BLaER1 treated with 17β-estradiol and CSF1 and Interleukin-3, amounts not matched to agents 10 nM and 100 nM (cell line): ENCODE measurements around the gene SMIM9.
A peak's percentile ranks its signal among the peaks of the same experiment; 100 is the strongest.

Experiments
- H3K27ac ChIP-seq, 11 experiments: shearing (Covaris generic); formaldehyde crosslinking; 2 replicates each; pipeline ENCODE4 v1.8.1; 2022
- H3K27me3 ChIP-seq, 11 experiments: shearing (Covaris generic); formaldehyde crosslinking; 2 replicates each; pipeline ENCODE4 v1.8.1; 2022
- H3K36me3 ChIP-seq, 11 experiments: shearing (Covaris generic); formaldehyde crosslinking; 2 replicates each; pipeline ENCODE4 v1.8.1; 2022
- H3K4me1 ChIP-seq, 10 experiments: shearing (Covaris generic); formaldehyde crosslinking; 2 replicates each; pipeline ENCODE4 v1.8.1; 2022
- H3K4me2 ChIP-seq, 11 experiments: shearing (Covaris generic); formaldehyde crosslinking; 2 replicates each; pipeline ENCODE4 v1.8.1; 2022
- H3K4me3 ChIP-seq, 10 experiments: shearing (Covaris generic); formaldehyde crosslinking; 2 replicates each; pipeline ENCODE4 v1.8.1; 2022
- H3K9ac ChIP-seq, 11 experiments: shearing (Covaris generic); formaldehyde crosslinking; 2 replicates each; pipeline ENCODE4 v1.8.1; 2022
- H3K9me3 ChIP-seq, 11 experiments: shearing (Covaris generic); formaldehyde crosslinking; replicated peaks in 1 of 11; 2 replicates each; pipeline ENCODE4 v1.8.1; 2022
- H4K20me1 ChIP-seq, 11 experiments: shearing (Covaris generic); formaldehyde crosslinking; 2 replicates each; pipeline ENCODE4 v1.8.1; 2022
- Cebpa-rat ChIP-seq, 11 experiments: shearing (Covaris generic); IDR thresholded peaks; 2 replicates each; pipeline ENCODE4 v1.8.1; 2022

SMIM9 gene

GRCh38 chrX:154797006-154797405, 37.5 kb downstream of the SMIM9 start:
- Histone ChIP-seq H3K27me3 (peaks cover 60 to 100% (median 92%) of the 10 kb centered on the region in 11 experiments), H3K9ac (peak overlapping the region in 2 of 11 experiments; percentile 41 to 49; a peak in 2 of 22 replicates), H3K4me1 (peaks cover 47 to 85% (median 57%) of the 10 kb centered on the region in 10 experiments), H3K4me3 (no peak overlapping the region; a peak in 1 of 20 replicates), H4K20me1 (peaks cover 0 to 8% (median 0%) of the 10 kb centered on the region in 11 experiments; a peak in 2 of 22 replicates), H3K27ac (peak overlapping the region in 8 of 11 experiments; percentile 19 to 88 (median 44); a peak in 11 of 22 replicates), H3K4me2 (peak overlapping the region; percentile 8 to 93 (median 80)), H3K9me3 (0 out of 22 replicates have a peak, but pooled peaks cover 0 to 7% (median 0%) of the 10 kb centered on the region in 11 experiments), H3K36me3 (peaks cover 0 to 10% (median 4%) of the 10 kb centered on the region in 11 experiments; a peak in 15 of 22 replicates)
- no peak for TF ChIP-seq Cebpa-rat (IDR thresholded peaks at IDR 0.05)

DNA sequence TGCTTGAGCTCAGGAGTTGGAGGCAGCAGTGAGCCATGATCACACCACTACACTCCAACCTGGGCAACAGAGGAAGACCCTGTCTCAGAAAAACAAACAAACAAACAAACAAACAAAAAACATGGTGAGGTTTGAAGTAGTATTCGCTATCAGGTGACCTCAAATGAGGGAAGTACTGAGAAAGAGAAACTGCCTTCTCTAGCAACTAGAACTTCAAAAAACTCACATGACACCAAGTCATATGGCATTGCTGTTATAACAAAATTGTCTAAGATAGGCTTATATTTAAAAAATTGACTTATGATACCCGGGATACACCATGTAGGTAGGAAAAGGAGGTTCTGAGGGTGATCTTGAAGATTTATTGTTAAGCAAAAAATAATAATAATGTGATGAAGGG, 39.4 kb downstream of the SMIM9 start:
- Histone ChIP-seq H3K4me1 (peaks cover 27 to 65% (median 37%) of the 10 kb centered on the region in 10 experiments), H3K27me3 (peaks cover 66 to 100% (median 92%) of the 10 kb centered on the region in 11 experiments), H4K20me1 (peaks cover 0 to 8% (median 0%) of the 10 kb centered on the region in 11 experiments; a peak in 2 of 22 replicates), H3K4me2 (peak overlapping the region in 2 of 11 experiments; percentile 75 to 76; a peak in 4 of 22 replicates), H3K27ac (peak overlapping the region in 4 of 11 experiments; percentile 9 to 88 (median 70); a peak in 6 of 22 replicates), H3K4me3 (no peak overlapping the region), H3K36me3 (peaks cover 14 to 30% (median 22%) of the 10 kb centered on the region in 11 experiments; a peak in 20 of 22 replicates), H3K9ac (peak overlapping the region in 2 of 11 experiments; percentile 43 to 59; a peak in 3 of 22 replicates), H3K9me3 (no peaks in the 10 kb centered on the region; a peak in 1 of 22 replicates)
- TF ChIP-seq Cebpa-rat (IDR thresholded peaks at IDR 0.05), result no peak

DNA sequence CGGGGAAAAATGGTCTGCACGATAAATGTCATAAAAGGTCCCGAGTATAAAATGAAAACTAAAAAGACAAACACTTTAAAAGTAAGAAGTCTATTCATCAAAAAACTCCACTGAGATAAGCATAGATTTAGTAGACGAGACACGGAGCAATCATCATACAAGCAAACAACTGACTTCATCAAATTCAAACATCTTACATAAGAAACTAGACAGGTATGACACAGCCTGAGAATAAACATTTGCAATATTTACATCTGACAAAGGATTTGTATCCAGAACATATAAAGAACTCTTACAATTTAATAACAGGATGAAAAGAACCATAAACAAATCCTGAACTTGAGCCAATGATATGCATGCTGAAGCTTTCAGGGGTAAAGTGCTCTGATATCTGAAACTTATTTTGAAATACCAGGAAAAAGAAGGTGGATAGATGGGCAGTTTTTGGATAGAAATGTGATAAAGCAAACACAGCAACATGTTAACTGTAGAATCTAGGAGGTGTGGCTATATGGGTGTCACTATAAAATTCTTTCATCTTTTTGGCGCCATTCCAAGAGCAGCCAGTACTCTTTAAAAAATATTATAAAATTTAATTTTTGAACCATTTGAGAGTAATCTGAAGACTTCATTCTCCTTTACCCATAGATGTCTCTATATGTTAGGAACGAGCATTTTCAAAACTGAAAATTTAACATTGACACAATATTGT, 41.2 kb downstream of the SMIM9 start:
- H3K4me3 ChIP-seq, result no peak overlapping the region
- peaks cover 0 to 8% (median 0%) of the 10 kb centered on the region in 11 experiments; a peak in 3 of 22 replicates for H4K20me1 ChIP-seq
- H3K9ac ChIP-seq, result no peak overlapping the region
- H3K9me3 ChIP-seq, result no peaks in the 10 kb centered on the region; a peak in 3 of 22 replicates
- no peak overlapping the region for H3K27ac ChIP-seq
- peaks cover 20 to 47% (median 37%) of the 10 kb centered on the region in 11 experiments; a peak in 21 of 22 replicates for H3K36me3 ChIP-seq
- H3K27me3 ChIP-seq, result peaks cover 75 to 100% (median 92%) of the 10 kb centered on the region in 11 experiments
- H3K4me1 ChIP-seq, result peaks cover 12 to 55% (median 19%) of the 10 kb centered on the region in 10 experiments; a peak in 19 of 20 replicates
- no peak for TF ChIP-seq Cebpa-rat (IDR thresholded peaks at IDR 0.05)
- H3K4me2 ChIP-seq, result peak overlapping the region in 1 of 11 experiments; percentile 76; a peak in 1 of 22 replicates

DNA sequence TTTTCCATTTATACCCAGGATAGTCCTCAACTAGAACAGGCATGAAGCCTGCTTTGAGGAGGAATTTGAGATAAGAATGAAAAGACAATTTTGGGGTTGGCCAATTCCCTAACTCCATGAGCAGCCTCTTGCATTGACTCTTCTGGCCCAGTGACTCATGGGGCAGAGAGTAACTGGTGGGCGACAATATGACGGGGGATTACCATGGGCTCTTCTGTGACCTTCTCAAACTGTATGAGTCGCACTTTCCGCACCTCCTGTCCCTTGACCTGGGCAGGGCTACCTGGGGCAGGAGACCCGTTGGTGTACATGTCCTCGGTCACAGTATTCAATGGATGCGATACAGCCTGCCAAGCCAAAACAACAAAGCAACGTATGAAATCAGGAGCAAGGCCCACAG, 42.5 kb downstream of the SMIM9 start:
- no peak overlapping the region for H3K4me3 ChIP-seq
- TF ChIP-seq Cebpa-rat (IDR thresholded peaks at IDR 0.05), result no peak
- H4K20me1 ChIP-seq, result peaks cover 0 to 19% (median 0%) of the 10 kb centered on the region in 11 experiments; a peak in 3 of 22 replicates
- peaks cover 5 to 55% (median 8%) of the 10 kb centered on the region in 10 experiments; a peak in 18 of 20 replicates for H3K4me1 ChIP-seq
- no peak overlapping the region for H3K4me2 ChIP-seq
- H3K27me3 ChIP-seq, result peaks cover 71 to 100% (median 90%) of the 10 kb centered on the region in 11 experiments
- no peak overlapping the region for H3K9ac ChIP-seq
- H3K36me3 ChIP-seq, result peaks cover 24 to 59% (median 45%) of the 10 kb centered on the region in 11 experiments
- no peaks in the 10 kb centered on the region; a peak in 3 of 22 replicates for H3K9me3 ChIP-seq
- no peak overlapping the region for H3K27ac ChIP-seq

DNA sequence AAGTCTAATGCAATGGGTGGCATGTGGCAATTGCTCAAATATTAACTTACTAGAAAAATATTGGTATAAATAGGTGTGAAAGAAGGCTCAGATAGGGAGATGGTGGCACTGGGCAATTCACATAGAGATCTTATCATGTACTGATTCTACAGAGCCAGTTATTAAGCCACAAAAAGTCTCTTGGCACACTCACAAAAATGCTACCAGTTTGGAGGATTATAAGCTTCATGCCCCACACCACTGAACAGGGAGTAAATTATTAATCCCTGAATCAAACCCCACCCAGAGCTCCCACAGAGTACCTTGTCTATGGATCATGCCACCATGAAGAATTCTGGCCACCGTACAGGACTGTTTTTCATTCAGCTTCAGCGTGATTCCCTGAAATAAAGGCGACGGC, 43.0 kb downstream of the SMIM9 start:
- H3K27ac ChIP-seq, result no peak overlapping the region
- H3K4me1 ChIP-seq, result peaks cover under 1 to 55% (median 4%) of the 10 kb centered on the region in 10 experiments; a peak in 19 of 20 replicates
- no peak for TF ChIP-seq Cebpa-rat (IDR thresholded peaks at IDR 0.05)
- H3K9me3 ChIP-seq, result no peaks in the 10 kb centered on the region; a peak in 3 of 22 replicates
- H3K36me3 ChIP-seq, result peaks cover 24 to 60% (median 45%) of the 10 kb centered on the region in 11 experiments
- H4K20me1 ChIP-seq, result peaks cover 0 to 19% (median 0%) of the 10 kb centered on the region in 11 experiments; a peak in 2 of 22 replicates
- H3K4me2 ChIP-seq, result no peak overlapping the region
- H3K4me3 ChIP-seq, result no peak overlapping the region
- H3K9ac ChIP-seq, result no peak overlapping the region
- peaks cover 68 to 99% (median 89%) of the 10 kb centered on the region in 11 experiments for H3K27me3 ChIP-seq

DNA sequence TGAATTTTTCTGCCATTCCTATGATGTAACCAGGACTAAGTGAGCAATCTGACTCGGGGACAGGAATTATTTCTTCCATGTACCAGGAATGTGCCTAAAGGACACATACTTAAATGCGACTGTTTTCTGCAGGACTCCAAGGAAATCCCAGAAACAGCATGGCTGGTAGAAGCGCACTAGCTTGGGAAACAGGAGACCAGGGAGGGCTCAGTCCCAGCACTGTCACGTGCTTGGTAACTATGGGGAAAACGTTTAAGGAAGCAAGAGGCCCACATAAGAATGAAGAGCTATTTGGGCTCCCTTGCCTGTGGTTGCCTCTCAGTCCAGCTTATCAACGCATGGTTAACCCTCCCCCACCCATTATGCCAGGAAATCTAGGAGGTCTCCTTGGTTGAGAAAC, 48.7 kb downstream of the SMIM9 start:
- Histone ChIP-seq H3K4me3 (no peak overlapping the region), H3K4me2 (peak overlapping the region; percentile 27 to 72 (median 49); a peak in 21 of 22 replicates), H3K9ac (no peak overlapping the region), H3K27ac (peak overlapping the region in 5 of 11 experiments; percentile 21 to 44 (median 29); a peak in 3 of 22 replicates), H3K27me3 (peaks cover 72 to 99% (median 93%) of the 10 kb centered on the region in 11 experiments), H3K36me3 (peaks cover 17 to 76% (median 48%) of the 10 kb centered on the region in 11 experiments), H4K20me1 (peaks cover 0 to 29% (median 3%) of the 10 kb centered on the region in 11 experiments; a peak in 5 of 22 replicates), H3K4me1 (peaks cover 17 to 56% (median 26%) of the 10 kb centered on the region in 10 experiments), H3K9me3 (no peaks in the 10 kb centered on the region; a peak in 3 of 22 replicates)
- no peak for TF ChIP-seq Cebpa-rat (IDR thresholded peaks at IDR 0.05)

DNA sequence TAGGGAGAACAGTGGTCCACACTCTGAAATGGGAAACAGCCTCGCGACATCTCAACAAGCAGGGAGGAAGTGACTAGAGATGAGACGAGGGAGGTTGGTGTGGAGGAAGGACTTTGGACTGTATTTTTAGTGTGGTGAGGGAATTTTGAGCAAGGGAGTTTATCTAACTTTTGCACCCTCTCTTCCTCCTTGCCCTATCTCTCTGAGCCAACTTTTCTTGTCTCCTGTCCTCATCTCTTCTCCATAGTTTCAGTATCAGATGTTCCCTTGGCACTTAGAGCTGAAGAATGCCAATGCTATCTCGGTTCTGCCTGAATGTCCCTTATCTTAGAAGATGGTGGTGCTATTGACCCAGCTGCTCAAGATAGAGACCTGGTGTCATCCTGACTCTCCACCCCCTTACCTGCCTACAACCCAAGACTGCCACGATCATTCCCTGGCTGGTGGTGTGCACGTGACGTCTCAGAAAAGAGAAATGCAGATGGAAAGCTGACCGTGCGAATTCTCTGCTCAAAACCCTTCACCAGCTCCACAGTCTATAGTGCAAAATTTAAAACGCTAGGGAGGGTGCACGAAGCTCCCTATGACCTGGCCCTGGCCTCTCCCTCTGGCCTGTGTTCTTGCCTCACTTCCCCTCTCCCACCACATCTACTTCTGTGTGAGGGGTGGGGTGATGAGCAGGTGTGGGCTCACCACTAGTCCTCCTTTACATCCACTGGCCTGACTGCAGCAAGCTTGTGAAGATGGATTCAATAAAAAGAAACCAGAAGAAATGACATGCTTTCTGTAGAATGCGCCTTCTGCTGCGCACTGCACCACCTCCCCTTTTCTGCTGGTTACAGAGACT, 50.1 kb downstream of the SMIM9 start:
- 0 out of 22 replicates have a peak overlapping the region, but pooled peaks of 1 of the 11 experiments have one; percentile 13 for H3K9ac ChIP-seq
- H4K20me1 ChIP-seq, result peaks cover 0 to 32% (median 6%) of the 10 kb centered on the region in 11 experiments; a peak in 9 of 22 replicates
- peak overlapping the region in 8 of 11 experiments; percentile 18 to 72 (median 46); a peak in 16 of 22 replicates for H3K4me2 ChIP-seq
- peaks cover 9 to 76% (median 40%) of the 10 kb centered on the region in 11 experiments; a peak in 21 of 22 replicates for H3K36me3 ChIP-seq
- H3K4me3 ChIP-seq, result no peak overlapping the region
- H3K4me1 ChIP-seq, result peaks cover 17 to 56% (median 26%) of the 10 kb centered on the region in 10 experiments
- TF ChIP-seq Cebpa-rat (IDR thresholded peaks at IDR 0.05), result no peak
- H3K27me3 ChIP-seq, result peaks cover 72 to 99% (median 93%) of the 10 kb centered on the region in 11 experiments
- H3K27ac ChIP-seq, result peak overlapping the region in 2 of 11 experiments; percentile 13 to 15; a peak in 3 of 22 replicates
- no peaks in the 10 kb centered on the region; a peak in 2 of 22 replicates for H3K9me3 ChIP-seq

DNA sequence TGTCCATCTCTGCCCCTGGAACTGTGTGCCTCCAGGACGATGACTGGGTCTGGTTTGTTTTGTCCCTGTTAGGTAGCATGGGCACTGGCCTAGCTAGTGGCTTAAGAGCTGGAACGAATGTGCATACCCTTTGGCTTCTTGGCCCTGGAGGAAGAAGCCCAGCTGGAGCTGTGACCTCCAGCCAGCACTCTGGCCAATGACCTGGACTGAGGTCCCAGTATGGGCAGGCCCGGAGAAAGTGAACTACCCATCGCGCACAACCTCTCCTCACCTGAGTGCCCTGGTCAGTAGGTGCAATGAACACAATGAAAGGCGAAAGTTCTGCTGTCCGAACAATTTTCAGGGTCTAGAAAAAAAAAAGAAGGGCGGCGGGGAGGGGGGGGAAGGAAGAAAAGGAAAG, 53.5 kb downstream of the SMIM9 start:
- peaks cover 36 to 84% (median 54%) of the 10 kb centered on the region in 11 experiments for H3K36me3 ChIP-seq
- peaks cover 75 to 99% (median 95%) of the 10 kb centered on the region in 11 experiments for H3K27me3 ChIP-seq
- H3K4me1 ChIP-seq, result peaks cover 12 to 29% (median 20%) of the 10 kb centered on the region in 10 experiments
- H4K20me1 ChIP-seq, result peaks cover 8 to 41% (median 27%) of the 10 kb centered on the region in 11 experiments; a peak in 17 of 22 replicates
- no peak for TF ChIP-seq Cebpa-rat (IDR thresholded peaks at IDR 0.05)
- H3K27ac ChIP-seq, result no peak overlapping the region
- no peak overlapping the region for H3K4me3 ChIP-seq
- no peak overlapping the region for H3K9ac ChIP-seq
- H3K4me2 ChIP-seq, result no peak overlapping the region
- no peaks in the 10 kb centered on the region for H3K9me3 ChIP-seq
